Mesendoderm (in vitro differentiated cells): ENCODE measurements around the gene GOLGA8T.
"Not testable (repeated sequence)": the region's sequence is repeated elsewhere in the genome, so short reads cannot be mapped to it uniquely, and the experiment has no call there.

Source experiments
- DNase-seq: peaks from one replicate; pipeline ENCODE4 v3.0.0; 2013
- H2AK5ac ChIP-seq: 2 replicates; pipeline ENCODE4 v1.6.1; 2013; ENCODE audit warnings: low read length, inconsistent platforms
- H2BK120ac ChIP-seq: 2 replicates; pipeline ENCODE4 v1.6.1; 2013; ENCODE audit warnings: low read depth, mild to moderate bottlenecking, low read length, moderate library complexity, mixed read lengths
- H2BK15ac ChIP-seq: replicated peaks from 2 replicates; pipeline ENCODE4 v1.6.1; 2013; ENCODE audit warnings: low read depth, mild to moderate bottlenecking, moderate library complexity
- H2BK5ac ChIP-seq: 2 replicates; pipeline ENCODE4 v1.6.1; 2013; ENCODE audit warnings: low read length, inconsistent platforms
- H3K18ac ChIP-seq: 2 replicates; pipeline ENCODE4 v1.6.1; 2013; ENCODE audit warnings: mild to moderate bottlenecking, low read length, mixed read lengths
- H3K23ac ChIP-seq: one replicate; pipeline ENCODE4 v1.6.1; 2013; ENCODE audit warnings: low read length
- H3K27ac ChIP-seq: 2 replicates; pipeline ENCODE4 v1.5.1; 2013; ENCODE audit warnings: low read depth, mild to moderate bottlenecking, inconsistent platforms, low read length, moderate library complexity
- H3K27me3 ChIP-seq: 2 replicates; pipeline ENCODE4 v1.6.1; 2013; ENCODE audit warnings: low read length, control low read depth, mild to moderate bottlenecking, inconsistent platforms; ENCODE audit not compliant: insufficient read depth, poor library complexity
- H3K36me3 ChIP-seq: 2 replicates; pipeline ENCODE4 v1.6.1; 2013; ENCODE audit warnings: low read length, inconsistent platforms; ENCODE audit not compliant: control insufficient read depth, insufficient read depth
- H3K4ac ChIP-seq: one replicate; pipeline ENCODE4 v1.6.1; 2013; ENCODE audit warnings: low read depth, mild to moderate bottlenecking, low read length, moderate library complexity
- H3K4me1 ChIP-seq: 2 replicates; pipeline ENCODE4 v1.6.1; 2013; ENCODE audit warnings: low read depth, low read length, inconsistent platforms; ENCODE audit not compliant: control insufficient read depth
- H3K4me2 ChIP-seq: 2 replicates; pipeline ENCODE4 v1.6.1; 2013; ENCODE audit warnings: low read length
- H3K4me3 ChIP-seq: 2 replicates; pipeline ENCODE4 v1.5.1; 2013; ENCODE audit warnings: mild to moderate bottlenecking, low read length
- H3K56ac ChIP-seq: one replicate; pipeline ENCODE4 v1.6.1; 2013; ENCODE audit warnings: low read length
- H3K79me1 ChIP-seq: 2 replicates; pipeline ENCODE4 v1.6.1; 2013; ENCODE audit warnings: low read length, inconsistent platforms
- H3K79me2 ChIP-seq: 2 replicates; pipeline ENCODE4 v1.6.1; 2013; ENCODE audit warnings: mild to moderate bottlenecking, low read length; ENCODE audit not compliant: control insufficient read depth, insufficient read depth
- H3K9ac ChIP-seq: 2 replicates; pipeline ENCODE4 v1.6.1; 2013; ENCODE audit warnings: low read length, inconsistent platforms
- H4K5ac ChIP-seq: one replicate; pipeline ENCODE4 v1.6.1; 2013; ENCODE audit warnings: low read length
- H4K8ac ChIP-seq: one replicate; pipeline ENCODE4 v1.6.1; 2013; ENCODE audit warnings: low read depth, mild to moderate bottlenecking, control low read depth, low read length, moderate library complexity
- WGBS: extraction: QIAGEN DNeasy Blood & Tissue Kit; methylation state at CpG from one replicate; pipeline ENCODE4 v1.1.7; 2013; ENCODE audit warnings: low lambda C conversion rate, missing lambda C conversion rate; ENCODE audit not compliant: insufficient coverage; ENCODE audit errors: extremely low coverage; 5-methylcytosine and 5-hydroxymethylcytosine counted together

The GOLGA8T gene

GRCh38 chr15:30130066-30130465 is 4.8 kb upstream of the GOLGA8T start:
- not testable (repeated sequence) for H3K36me3 ChIP-seq, H3K18ac ChIP-seq, H3K56ac ChIP-seq, H3K4ac ChIP-seq, H3K27me3 ChIP-seq, H3K27ac ChIP-seq, H3K79me1 ChIP-seq, H2BK5ac ChIP-seq, H3K9ac ChIP-seq, H4K5ac ChIP-seq, H3K4me1 ChIP-seq, H2BK15ac ChIP-seq, H3K4me3 ChIP-seq, H4K8ac ChIP-seq, H3K79me2 ChIP-seq, H3K4me2 ChIP-seq, DNase-seq, H2AK5ac ChIP-seq, H2BK120ac ChIP-seq, H3K23ac ChIP-seq
- no CpG with 5 or more reads among the region's 2 CpGs for WGBS

- H3K23ac ChIP-seq, H3K18ac ChIP-seq, H2BK15ac ChIP-seq, H4K8ac ChIP-seq, DNase-seq, H3K27me3 ChIP-seq, H2BK5ac ChIP-seq, H2AK5ac ChIP-seq, H3K4me1 ChIP-seq, H3K79me1 ChIP-seq, H3K56ac ChIP-seq, H4K5ac ChIP-seq, H3K9ac ChIP-seq, H3K4ac ChIP-seq, H3K36me3 ChIP-seq, H3K4me3 ChIP-seq, H3K27ac ChIP-seq, H3K4me2 ChIP-seq, H3K79me2 ChIP-seq, H2BK120ac ChIP-seq: not testable (repeated sequence)
- WGBS, result no CpG with 5 or more reads among the region's 5 CpGs
Measured at GRCh38 chr15:30143246-30143645, 8.4 kb downstream of the GOLGA8T start.

GRCh38 chr15:30149891-30150290 is 15.0 kb downstream of the GOLGA8T start:
- H3K23ac ChIP-seq, H3K27ac ChIP-seq, H2BK15ac ChIP-seq, H4K8ac ChIP-seq, H4K5ac ChIP-seq, H2AK5ac ChIP-seq, H3K4me2 ChIP-seq, H3K4ac ChIP-seq, H3K79me2 ChIP-seq, H2BK5ac ChIP-seq, H3K56ac ChIP-seq, H3K18ac ChIP-seq, H2BK120ac ChIP-seq, H3K4me1 ChIP-seq, H3K27me3 ChIP-seq, DNase-seq, H3K9ac ChIP-seq, H3K4me3 ChIP-seq, H3K79me1 ChIP-seq, H3K36me3 ChIP-seq: not testable (repeated sequence)
- no CpG with 5 or more reads among the region's 8 CpGs for WGBS

GRCh38 chr15:30162479-30163357 is 27.9 kb downstream of the GOLGA8T start:
- H2AK5ac ChIP-seq, H2BK120ac ChIP-seq, H3K18ac ChIP-seq, H3K4me1 ChIP-seq, H3K23ac ChIP-seq, H3K4me2 ChIP-seq, H3K27me3 ChIP-seq, H2BK15ac ChIP-seq, H3K4ac ChIP-seq, H3K79me1 ChIP-seq, H3K79me2 ChIP-seq, H4K8ac ChIP-seq, H3K27ac ChIP-seq, H3K9ac ChIP-seq, H2BK5ac ChIP-seq, H3K56ac ChIP-seq, H4K5ac ChIP-seq, DNase-seq, H3K4me3 ChIP-seq, H3K36me3 ChIP-seq: not testable (repeated sequence)
- no CpG with 5 or more reads among the region's 4 CpGs for WGBS

GRCh38 chr15:30163759-30164158 is 28.9 kb downstream of the GOLGA8T start:
- not testable (repeated sequence) for H3K4me1 ChIP-seq, H3K27me3 ChIP-seq, H3K56ac ChIP-seq, H2BK5ac ChIP-seq, H3K9ac ChIP-seq, H3K79me1 ChIP-seq, H3K4me2 ChIP-seq, DNase-seq, H4K8ac ChIP-seq, H3K27ac ChIP-seq, H3K23ac ChIP-seq, H2AK5ac ChIP-seq, H2BK15ac ChIP-seq, H3K36me3 ChIP-seq, H3K79me2 ChIP-seq, H2BK120ac ChIP-seq, H3K4ac ChIP-seq, H4K5ac ChIP-seq, H3K18ac ChIP-seq, H3K4me3 ChIP-seq
- WGBS, result no CpG with 5 or more reads among the region's 2 CpGs

- no CpG with 5 or more reads among the region's 7 CpGs for WGBS
Measured at GRCh38 chr15:30164257-30164656, 29.4 kb downstream of the GOLGA8T start.

More at GRCh38 chr15:30164257-30164656, 29.4 kb downstream of the GOLGA8T start:
- H3K23ac ChIP-seq, H3K9ac ChIP-seq, H3K36me3 ChIP-seq, H3K79me2 ChIP-seq, DNase-seq, H3K4me2 ChIP-seq, H3K79me1 ChIP-seq, H3K27me3 ChIP-seq, H3K4ac ChIP-seq, H3K27ac ChIP-seq, H2BK120ac ChIP-seq, H4K5ac ChIP-seq, H2AK5ac ChIP-seq, H3K4me1 ChIP-seq, H3K18ac ChIP-seq, H2BK15ac ChIP-seq, H3K4me3 ChIP-seq, H3K56ac ChIP-seq, H4K8ac ChIP-seq, H2BK5ac ChIP-seq: not testable (repeated sequence)
